Gastroesophageal sphincter (tissue), 3 donors: ENCODE results near the gene CCNY.

Source experiments
- CTCF ChIP-seq, 4 experiments: fragments of 200-600 bp in 2 of 4; fragments of 450-650 bp in 2 of 4; sonication (generic) in 1 of 4; IDR thresholded peaks; one replicate each; pipeline ENCODE4 v1.5.1; 2017 to 2019; ENCODE audit warnings: antibody characterized with exemption in 4 of 4, mild to moderate bottlenecking in 2 of 4, moderate library complexity in 2 of 4
- POLR2AphosphoS5 ChIP-seq: sonication (generic); formaldehyde crosslinking; IDR thresholded peaks from one replicate; pipeline ENCODE4 v1.6.1; 2017; ENCODE audit warnings: antibody characterized with exemption

GRCh38 chr10:35307297-35307696 is 29.0 kb upstream of the CCNY start:
- TF ChIP-seq CTCF (IDR thresholded peaks at IDR 0.05) = no peak
- no peak for TF ChIP-seq POLR2AphosphoS5
